Left lung (tissue), 10 donors: ENCODE measurements around the gene TMEM218. TPM values are rescaled to one million over a fixed set of nuclear protein-coding genes. Genes with fewer than 3 reads are reported as not detected.

Experiments used
- ATAC-seq: fragments of 200-7000 bp; cut with Tn5 transposase; one replicate; pipeline ENCODE4 v1.9.1; 2020; ENCODE audit warnings: moderate library complexity
- DNase-seq, 4 donors: peaks; one replicate each; pipeline ENCODE4 v3.0.0-alpha.2; 2013 to 2020
- H3K27ac ChIP-seq, 2 donors: fragments of 200-600 bp; sonication (generic) in 1 of 2; one replicate each; pipeline versions ENCODE4 v1.5.0 to v1.8.0; 2020 to 2021
- H3K27me3 ChIP-seq, 2 donors: fragments of 200-600 bp; sonication (generic) in 1 of 2; one replicate each; pipeline versions ENCODE4 v1.5.0 to v1.8.0; 2020 to 2021
- H3K36me3 ChIP-seq, 2 donors: fragments of 200-600 bp; sonication (generic) in 1 of 2; one replicate each; pipeline versions ENCODE4 v1.5.0 to v1.8.0; 2020 to 2021
- H3K4me1 ChIP-seq, 2 donors: fragments of 200-600 bp; one replicate each; pipeline ENCODE4 v1.8.0; 2021
- H3K4me3 ChIP-seq, 2 donors: fragments of 200-600 bp; sonication (generic) in 1 of 2; one replicate each; pipeline versions ENCODE4 v1.5.0 to v1.8.0; 2020 to 2021; ENCODE audit warnings: mild to moderate bottlenecking in 1 of 2
- H3K9me3 ChIP-seq, 2 donors: fragments of 200-600 bp; sonication (generic) in 1 of 2; one replicate each; pipeline versions ENCODE4 v1.5.0 to v1.8.0; 2020 to 2021
- CTCF ChIP-seq, 2 donors: fragments of 200-600 bp; sonication (generic) in 1 of 2; IDR thresholded peaks; one replicate each; pipeline versions ENCODE4 v1.5.0 to v1.8.0; 2021; ENCODE audit warnings: antibody characterized with exemption in 2 of 2
- intact Hi-C, 2 donors: fragments of 100-400 bp; cut with DNase I; formaldehyde crosslinking; loops; one replicate each; pipeline versions ENCODE4 v1.11.2 to v1.14.2; 2022
- polyA plus RNA-seq, 6 donors: library from polyadenylated mRNA; unstranded; fragments of 120-200 nt; gene quantifications; one replicate each; pipeline ENCODE4 v1.2.1, GENCODE V29; 2013; ENCODE audit not compliant: insufficient read length in 6 of 6
- total RNA-seq, 2 donors: library from RNA; stranded (reverse); fragmentation: NEBNext Ultra II Directional; extraction: Animal tissue kit (Norgen Biotek cat#: 25700); gene quantifications; one replicate each; pipeline ENCODE4 v1.2.1, GENCODE V29; 2021
- donor health status: DM: no; HTN: yes; CAD: no.
- donor health status: DM: no; HTN: no; CAD: no.

TMEM218 gene
- total and polyA plus RNA-seq, 8 donors: 19.9 to 58.7 (median 53.0) TPM

- peaks cover 0 to 21% of the 10 kb centered on the region in 2 donors for H3K27me3 ChIP-seq
- no peaks in the 10 kb centered on the region for H3K36me3 ChIP-seq
- DNase-seq (no peak), ATAC-seq (no peak)
- no peak overlapping the region for H3K27ac ChIP-seq
- intact Hi-C loops: loop anchor here in 1 of 2 donors (5.0 to 10.0 kb wide), 2 partner anchors 49 to 176 kb away; no protein-coding TSS in a partner anchor
- H3K9me3 ChIP-seq: no peaks in the 10 kb centered on the region
- no peak overlapping the region for H3K4me3 ChIP-seq
- TF ChIP-seq CTCF (IDR thresholded peaks at IDR 0.05): no peak
- peaks cover 0 to 8% of the 10 kb centered on the region in 2 donors for H3K4me1 ChIP-seq
Observed at GRCh38 chr11:125141178-125141577, 29.8 kb upstream of the TMEM218 start.

- no peak for ATAC-seq
Observed at GRCh38 chr11:125140233-125140632, 28.8 kb upstream of the TMEM218 start.

GRCh38 chr11:125139778-125140177 is 28.4 kb upstream of the TMEM218 start:
- intact Hi-C loops: loop anchor here in 1 of 2 donors (5.0 to 10.0 kb wide), 2 partner anchors 47 to 175 kb away; no protein-coding TSS in a partner anchor
- Histone ChIP-seq H3K27ac (no peak overlapping the region), H3K36me3 (no peaks in the 10 kb centered on the region), H3K27me3 (peaks cover 0 to 21% of the 10 kb centered on the region in 2 donors), H3K4me3 (no peak overlapping the region), H3K9me3 (no peaks in the 10 kb centered on the region), H3K4me1 (peaks cover 0 to 8% of the 10 kb centered on the region in 2 donors)
- ATAC-seq (no peak), DNase-seq (no peak)
- no peak for TF ChIP-seq CTCF (IDR thresholded peaks at IDR 0.05)

More at GRCh38 chr11:125140233-125140632, 28.8 kb upstream of the TMEM218 start:
- peaks cover 0 to 21% of the 10 kb centered on the region in 2 donors for H3K27me3 ChIP-seq
- H3K4me1 ChIP-seq: peaks cover 0 to 8% of the 10 kb centered on the region in 2 donors
- H3K4me3 ChIP-seq: no peak overlapping the region
- intact Hi-C loops: loop anchor here in 1 of 2 donors (5.0 to 10.0 kb wide), 2 partner anchors 48 to 175 kb away; no protein-coding TSS in a partner anchor
- H3K27ac ChIP-seq: no peak overlapping the region
- H3K36me3 ChIP-seq: no peaks in the 10 kb centered on the region
- TF ChIP-seq CTCF (IDR thresholded peaks at IDR 0.05): no peak
- no peaks in the 10 kb centered on the region for H3K9me3 ChIP-seq
- no peak for DNase-seq

- no peak for TF ChIP-seq CTCF (IDR thresholded peaks at IDR 0.05)
Observed at GRCh38 chr11:125138966-125139365, 27.5 kb upstream of the TMEM218 start.

GRCh38 chr11:125136001-125136400 is 24.6 kb upstream of the TMEM218 start:
- Histone ChIP-seq H3K9me3 (no peaks in the 10 kb centered on the region), H3K27ac (no peak overlapping the region), H3K4me1 (no peaks in the 10 kb centered on the region), H3K27me3 (peaks cover 0 to 9% of the 10 kb centered on the region in 2 donors), H3K4me3 (no peak overlapping the region), H3K36me3 (no peaks in the 10 kb centered on the region)
- ATAC-seq: no peak
- no peak for DNase-seq
- TF ChIP-seq CTCF (IDR thresholded peaks at IDR 0.05): no peak
- intact Hi-C loops: no loop called here

More at GRCh38 chr11:125138966-125139365, 27.5 kb upstream of the TMEM218 start:
- no peak for ATAC-seq
- H3K27me3 ChIP-seq: peaks cover 0 to 18% of the 10 kb centered on the region in 2 donors
- H3K4me1 ChIP-seq: peaks cover 0 to 8% of the 10 kb centered on the region in 2 donors
- no peak overlapping the region for H3K27ac ChIP-seq
- H3K4me3 ChIP-seq: no peak overlapping the region
- H3K36me3 ChIP-seq: no peaks in the 10 kb centered on the region
- intact Hi-C loops: no loop called here
- DNase-seq: no peak
- H3K9me3 ChIP-seq: no peaks in the 10 kb centered on the region
